ENCODE data around the gene TAGLN. TPM values are rescaled to one million over a fixed set of nuclear protein-coding genes. Genes with fewer than 3 reads are reported as not detected.

The TAGLN gene
- polyA plus RNA-seq, 2 of the 4 experiments (the other 2 are of a cell fraction), result 43.2 to 287 TPM

DNA sequence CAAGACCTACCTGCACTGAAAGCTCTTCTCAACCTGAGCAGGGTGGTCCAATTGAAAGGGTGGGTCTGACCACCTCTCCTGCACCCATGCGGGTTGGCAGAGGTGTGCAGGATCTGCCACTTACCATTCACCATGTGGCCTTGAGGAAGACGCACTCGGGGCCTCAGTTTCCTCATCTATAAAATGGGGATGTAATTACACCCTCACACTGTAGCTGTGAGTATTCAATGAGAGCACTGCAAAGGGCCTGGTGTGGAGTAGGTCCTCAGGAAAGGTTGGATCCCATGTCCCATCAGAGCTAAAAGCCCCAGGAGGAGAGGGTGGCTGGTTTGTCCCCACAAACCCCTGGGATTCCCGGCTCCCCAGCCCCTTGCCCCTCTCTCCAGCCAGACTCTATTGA, 557 bp upstream of the TAGLN start (continued):
- no peak for TF ChIP-seq EP300 (IDR thresholded peaks at IDR 0.05)
- no peak for TF ChIP-seq CHD2 (IDR thresholded peaks at IDR 0.05; ENCODE audit: low read length, partially characterized antibody)
- no peak for TF ChIP-seq RNF2 (IDR thresholded peaks at IDR 0.05; ENCODE audit: borderline replicate concordance, low read depth)
- no peak for TF ChIP-seq JUN (IDR thresholded peaks at IDR 0.05)
- TF ChIP-seq EHMT2 (IDR thresholded peaks at IDR 0.05; ENCODE audit: low read depth), result no peak
- no peak for TF ChIP-seq MAZ (IDR thresholded peaks at IDR 0.05; ENCODE audit: borderline replicate concordance, low read depth, low read length)

DNA sequence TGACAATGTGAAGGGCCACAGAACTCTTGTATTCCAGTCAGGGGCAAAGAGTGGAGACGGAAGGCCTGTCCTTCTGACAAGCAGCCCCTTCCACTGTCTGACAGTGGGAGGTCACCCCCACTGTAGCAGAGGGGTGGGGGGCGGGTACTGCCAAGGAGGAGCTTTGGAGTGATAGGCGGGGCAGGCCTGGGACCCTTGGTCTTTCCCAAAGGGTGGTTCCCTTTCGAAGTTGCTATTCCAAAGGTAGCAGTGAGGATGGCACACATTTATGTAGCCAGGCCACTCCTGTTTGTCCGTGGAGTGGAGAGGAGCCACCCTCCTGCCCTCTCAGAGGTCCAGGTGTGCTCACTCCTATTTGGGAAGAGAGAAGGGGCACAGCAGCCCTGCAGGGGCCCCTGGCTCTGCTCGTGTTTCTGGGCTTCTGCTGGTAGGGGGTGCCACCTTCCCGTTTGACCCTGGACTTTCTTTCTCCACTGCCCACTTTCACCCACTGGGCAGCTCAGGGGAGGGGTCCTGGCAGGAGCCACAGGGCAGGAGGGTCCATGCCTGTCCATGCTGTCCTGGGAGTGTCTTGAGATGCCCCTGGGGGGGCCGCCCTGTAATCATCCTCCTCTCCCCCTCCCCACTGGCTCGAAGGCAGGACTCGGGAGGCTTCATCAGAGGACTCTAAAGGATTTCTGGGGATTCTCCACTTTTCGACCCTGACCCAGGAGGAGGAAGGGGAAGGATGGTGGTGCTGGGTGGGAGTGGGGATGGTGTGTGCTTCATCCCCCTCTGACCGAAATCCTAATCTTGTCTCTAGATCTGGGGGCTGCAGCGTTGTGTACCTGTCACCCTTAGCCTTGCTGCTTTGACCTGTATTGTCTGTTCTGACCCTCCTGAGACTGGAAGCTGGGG, 994 bp downstream of the TAGLN start:
- peak overlapping the region; percentile 77 for H3K4me2 ChIP-seq
- no peaks in the 10 kb centered on the region for H3K9me3 ChIP-seq
- POLR2A ChIA-PET, result no interaction called here
- peaks cover 21% of the 10 kb centered on the region for H3K4me1 ChIP-seq
- TF ChIP-seq NPAS2 (CRISPR knock-in tag; IDR thresholded peaks at IDR 0.05; ENCODE audit: borderline replicate concordance) (no peak), CEBPB (IDR thresholded peaks at IDR 0.05) (no peak), MAFK (IDR thresholded peaks at IDR 0.05; ENCODE audit: partially characterized antibody) (no peak), HDAC2 (IDR thresholded peaks at IDR 0.05) (no peak), POLR2AphosphoS2 (conservative IDR thresholded peaks at IDR 0.05; ENCODE audit: low read length) (no peak), GATA3 (IDR thresholded peaks at IDR 0.05; ENCODE audit: borderline replicate concordance) (no peak), RFX5 (IDR thresholded peaks at IDR 0.05) (no peak), ZNF302 (CRISPR knock-in tag; IDR thresholded peaks at IDR 0.05) (no peak), KDM1A (IDR thresholded peaks at IDR 0.05; ENCODE audit: low read depth) (no peak), JUN (IDR thresholded peaks at IDR 0.05) (no peak), HEYL (CRISPR knock-in tag; IDR thresholded peaks at IDR 0.05) (no peak), TFCP2L1 (CRISPR knock-in tag; IDR thresholded peaks at IDR 0.05) (no peak), ESRRA (IDR thresholded peaks at IDR 0.05; ENCODE audit: borderline replicate concordance, low read length) (no peak)
- TF ChIP-seq, protein P1, sequence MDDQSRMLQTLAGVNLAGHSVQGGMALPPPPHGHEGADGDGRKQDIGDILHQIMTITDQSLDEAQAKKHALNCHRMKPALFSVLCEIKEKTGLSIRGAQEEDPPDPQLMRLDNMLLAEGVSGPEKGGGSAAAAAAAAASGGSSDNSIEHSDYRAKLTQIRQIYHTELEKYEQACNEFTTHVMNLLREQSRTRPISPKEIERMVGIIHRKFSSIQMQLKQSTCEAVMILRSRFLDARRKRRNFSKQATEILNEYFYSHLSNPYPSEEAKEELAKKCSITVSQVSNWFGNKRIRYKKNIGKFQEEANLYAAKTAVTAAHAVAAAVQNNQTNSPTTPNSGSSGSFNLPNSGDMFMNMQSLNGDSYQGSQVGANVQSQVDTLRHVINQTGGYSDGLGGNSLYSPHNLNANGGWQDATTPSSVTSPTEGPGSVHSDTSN (IDR thresholded peaks at IDR 0.05), result no peak
- TF ChIP-seq, protein P2, sequence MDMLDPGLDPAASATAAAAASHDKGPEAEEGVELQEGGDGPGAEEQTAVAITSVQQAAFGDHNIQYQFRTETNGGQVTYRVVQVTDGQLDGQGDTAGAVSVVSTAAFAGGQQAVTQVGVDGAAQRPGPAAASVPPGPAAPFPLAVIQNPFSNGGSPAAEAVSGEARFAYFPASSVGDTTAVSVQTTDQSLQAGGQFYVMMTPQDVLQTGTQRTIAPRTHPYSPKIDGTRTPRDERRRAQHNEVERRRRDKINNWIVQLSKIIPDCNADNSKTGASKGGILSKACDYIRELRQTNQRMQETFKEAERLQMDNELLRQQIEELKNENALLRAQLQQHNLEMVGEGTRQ (IDR thresholded peaks at IDR 0.05), result no peak
- TF ChIP-seq, protein P3, sequence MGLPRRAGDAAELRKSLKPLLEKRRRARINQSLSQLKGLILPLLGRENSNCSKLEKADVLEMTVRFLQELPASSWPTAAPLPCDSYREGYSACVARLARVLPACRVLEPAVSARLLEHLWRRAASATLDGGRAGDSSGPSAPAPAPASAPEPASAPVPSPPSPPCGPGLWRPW (IDR thresholded peaks at IDR 0.05), result no peak
- ATAC-seq (no peak; a peak in 1 of 6 replicates), DNase-seq (ENCODE audit: low read depth in 1 of 2, low spot score in 1 of 2) (no peak), FAIRE-seq (no peak)
- no peak overlapping the region for H3K4me3 ChIP-seq
- WGBS (ENCODE audit: missing lambda C conversion rate), result 65% methylated on average over 8 of the region's 13 CpGs
- peak overlapping the region in 1 of 2 experiments; percentile 85; a peak in 3 of 6 replicates for H3K27ac ChIP-seq
- CTCF ChIA-PET, result interaction anchor here (0.6 to 1.5 kb wide), 2 partner anchors 14 to 36 kb away, joined by 3 read pairs; no protein-coding TSS in a partner anchor

DNA sequence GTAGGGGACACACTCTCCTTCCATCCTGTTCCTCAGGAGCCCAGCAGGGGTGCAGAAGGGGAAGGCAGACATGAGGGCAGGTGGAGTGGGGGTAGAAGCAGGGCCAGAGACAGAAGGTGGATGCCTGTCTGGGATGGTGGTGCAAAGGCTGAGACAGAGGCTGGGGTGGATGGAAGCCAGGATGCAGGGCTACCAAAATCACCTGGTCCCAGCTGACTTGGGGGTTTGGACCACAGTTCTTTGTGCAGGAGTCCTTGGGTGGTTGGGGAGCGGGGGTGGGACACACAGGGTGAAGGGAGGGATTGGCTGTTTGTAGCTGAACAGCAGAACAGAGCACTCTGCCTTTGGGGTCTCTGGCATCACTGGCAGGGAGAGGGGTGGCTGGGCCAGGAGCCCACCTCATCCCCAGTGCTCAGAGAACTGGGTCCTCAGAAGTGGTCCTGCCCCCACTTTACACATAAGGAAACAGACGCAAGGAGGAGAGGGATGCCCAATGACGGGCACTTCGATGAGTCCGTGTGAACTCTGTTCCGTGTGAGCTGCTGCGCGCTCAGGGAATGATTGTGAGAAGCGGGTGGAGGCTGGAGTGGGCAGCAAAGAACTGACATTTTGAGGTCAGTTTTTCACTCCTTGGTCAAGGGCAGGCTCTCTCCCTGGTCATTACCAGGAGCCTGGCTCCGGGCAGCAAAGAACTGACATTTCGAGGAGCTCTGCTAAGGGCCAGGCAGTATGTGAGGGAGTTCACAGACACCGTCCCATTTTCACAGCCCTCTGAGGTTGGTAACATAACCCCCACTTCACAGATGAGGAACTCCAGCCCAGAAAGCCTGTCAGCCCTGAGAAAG, 1.9 kb downstream of the TAGLN start:
- H3K27ac ChIP-seq, result peak overlapping the region in 1 of 2 experiments; percentile 85; a peak in 2 of 6 replicates
- DNase-seq (ENCODE audit: low read depth in 1 of 2, low spot score in 1 of 2) (no peak), ATAC-seq (no peak), FAIRE-seq (no peak)
- no peak for TF ChIP-seq ESRRA (IDR thresholded peaks at IDR 0.05; ENCODE audit: borderline replicate concordance, low read length)
- TF ChIP-seq JUNB (IDR thresholded peaks at IDR 0.05), result no peak
- no peak for TF ChIP-seq EP300 (IDR thresholded peaks at IDR 0.05)
- peak overlapping the region; percentile 77; the same call in 1 of the 3 replicates for H3K4me2 ChIP-seq
- peaks cover 21% of the 10 kb centered on the region for H3K4me1 ChIP-seq
- WGBS (ENCODE audit: missing lambda C conversion rate), result 90% methylated on average over 12 of the region's 12 CpGs
- H3K9me3 ChIP-seq, result no peaks in the 10 kb centered on the region
- no peak overlapping the region for H3K4me3 ChIP-seq
- POLR2A ChIA-PET, result no interaction called here
- CTCF ChIA-PET, result interaction anchor here (0.5 to 1.5 kb wide), 3 partner anchors 13 to 1799 kb away, joined by 3 read pairs; no protein-coding TSS in a partner anchor

All from A549 (cell line).